ENCODE measurements around the gene NAPG.
"Not testable (repeated sequence)": the region's sequence is repeated elsewhere in the genome, so short reads cannot be mapped to it uniquely, and the experiment has no call there.

Gene NAPG

DNA sequence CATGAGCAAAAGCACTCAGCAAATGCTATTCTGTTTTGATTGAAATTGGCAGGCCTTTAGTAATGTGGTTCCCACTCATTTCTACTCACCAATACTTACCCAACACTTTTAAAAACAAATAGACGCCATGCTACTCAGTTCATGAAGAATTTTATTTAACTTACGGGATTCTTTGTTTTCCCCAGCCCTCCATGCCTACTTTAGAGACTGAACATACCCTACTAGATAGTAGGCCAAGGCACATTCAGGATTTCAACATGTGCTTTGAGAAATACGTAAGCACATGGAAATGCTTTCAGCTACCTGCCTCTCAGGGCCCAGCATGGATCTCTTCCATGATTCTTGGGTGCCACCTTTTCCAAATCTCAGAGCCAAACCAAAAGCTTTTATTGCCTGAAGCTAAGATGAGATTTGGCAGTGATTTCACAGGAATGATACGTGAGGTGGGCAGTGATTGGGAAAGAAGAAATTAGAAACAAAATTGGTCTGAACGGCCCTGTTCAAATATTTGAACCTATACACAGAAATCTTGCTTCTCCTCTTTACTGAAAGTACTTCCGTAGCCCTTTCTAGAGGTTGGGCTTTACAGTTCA, 31.4 kb downstream of the NAPG start:
- no peak for DNase-seq

DNA sequence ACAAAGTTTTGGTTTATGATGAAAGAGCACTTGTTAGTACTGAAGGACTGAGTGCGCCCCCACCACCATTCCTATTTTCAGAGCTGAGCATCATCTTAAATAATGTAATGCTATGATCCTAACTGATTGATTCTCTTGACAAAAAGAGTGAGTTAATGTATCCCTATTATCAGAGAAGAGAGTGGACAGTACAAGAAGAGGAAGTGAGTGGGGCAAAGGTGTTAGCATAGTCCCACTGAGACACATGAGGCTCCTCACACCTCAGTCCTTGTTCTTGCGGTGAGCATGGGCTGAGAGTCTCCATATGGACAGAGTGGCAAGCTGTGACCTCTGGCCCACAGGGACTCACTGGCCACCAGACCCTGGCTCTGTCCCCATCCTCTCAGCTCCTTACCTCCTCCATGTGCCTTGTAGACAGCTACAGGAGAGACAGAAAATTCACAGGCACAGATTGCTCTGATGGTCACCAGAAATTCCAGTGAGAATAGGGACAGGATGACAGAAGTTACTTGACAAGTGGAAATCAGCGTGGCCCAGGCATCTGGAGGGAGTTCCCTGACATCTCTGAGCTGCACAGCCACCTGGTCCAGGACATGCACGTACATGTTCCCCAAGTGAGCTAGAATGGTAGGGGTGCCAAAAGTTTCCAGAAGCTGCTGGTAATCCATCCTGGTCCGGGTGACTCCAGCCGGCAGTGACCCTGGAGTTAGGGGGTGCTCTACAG, 32.6 kb downstream of the NAPG start:
- DNase-seq: no peak

- no peak for DNase-seq
Measured at GRCh38 chr18:10558967-10559298, 33.1 kb downstream of the NAPG start.

GRCh38 chr18:10559553-10560451, 34.0 kb downstream of the NAPG start:
- peak; percentile 78 for DNase-seq

DNA sequence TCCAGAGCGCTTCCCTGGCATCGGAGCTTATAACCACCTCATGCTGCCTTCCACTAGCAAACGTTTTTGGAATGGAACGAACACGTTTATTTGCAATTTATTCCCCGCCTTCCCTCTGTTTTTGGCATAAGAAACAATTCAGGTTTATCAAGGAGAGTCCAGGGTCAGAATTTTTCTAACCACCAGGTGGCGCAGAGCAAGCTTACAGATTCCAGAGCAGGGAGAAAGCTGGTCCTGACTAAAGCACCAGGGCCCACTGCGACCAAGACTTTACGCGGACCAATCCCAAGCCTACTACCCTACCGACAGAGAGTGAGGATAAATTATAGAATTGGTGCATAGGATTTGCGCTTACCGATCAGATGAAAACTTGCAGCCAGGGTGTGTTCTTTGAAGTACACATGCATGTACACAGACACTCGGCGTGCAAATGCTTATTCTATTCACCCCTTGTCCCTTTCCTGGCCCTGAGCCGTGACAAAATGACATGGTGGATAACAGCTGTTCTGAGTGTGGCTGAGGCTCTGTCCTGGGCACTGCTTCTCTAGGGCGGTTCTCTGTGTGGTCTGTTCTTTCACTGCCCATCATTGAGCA, 34.7 kb downstream of the NAPG start:
- DNase-seq: peak; percentile 86

GRCh38 chr18:10562773-10563160, 36.9 kb downstream of the NAPG start:
- DNase-seq: no peak

DNA sequence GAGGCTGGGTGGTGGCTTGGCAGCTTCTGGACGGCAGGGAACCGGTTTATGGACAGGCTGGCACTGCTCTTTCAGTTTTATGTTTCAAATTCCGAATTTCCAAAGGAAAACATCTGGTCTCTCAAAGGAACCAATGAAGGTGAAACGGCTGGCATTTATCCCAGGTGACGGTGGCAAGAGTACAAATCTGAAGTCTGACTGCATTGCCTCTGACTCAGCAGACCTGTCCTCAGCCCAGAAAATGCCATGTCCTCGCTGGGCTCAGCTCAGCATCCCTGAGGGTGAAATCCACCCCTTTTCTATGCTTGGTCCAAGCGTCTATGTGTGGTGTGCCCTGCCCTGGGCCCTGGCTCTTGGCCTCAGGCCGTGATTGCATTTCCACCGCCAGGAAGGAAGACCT, 38.1 kb downstream of the NAPG start:
- no peak for DNase-seq

DNA sequence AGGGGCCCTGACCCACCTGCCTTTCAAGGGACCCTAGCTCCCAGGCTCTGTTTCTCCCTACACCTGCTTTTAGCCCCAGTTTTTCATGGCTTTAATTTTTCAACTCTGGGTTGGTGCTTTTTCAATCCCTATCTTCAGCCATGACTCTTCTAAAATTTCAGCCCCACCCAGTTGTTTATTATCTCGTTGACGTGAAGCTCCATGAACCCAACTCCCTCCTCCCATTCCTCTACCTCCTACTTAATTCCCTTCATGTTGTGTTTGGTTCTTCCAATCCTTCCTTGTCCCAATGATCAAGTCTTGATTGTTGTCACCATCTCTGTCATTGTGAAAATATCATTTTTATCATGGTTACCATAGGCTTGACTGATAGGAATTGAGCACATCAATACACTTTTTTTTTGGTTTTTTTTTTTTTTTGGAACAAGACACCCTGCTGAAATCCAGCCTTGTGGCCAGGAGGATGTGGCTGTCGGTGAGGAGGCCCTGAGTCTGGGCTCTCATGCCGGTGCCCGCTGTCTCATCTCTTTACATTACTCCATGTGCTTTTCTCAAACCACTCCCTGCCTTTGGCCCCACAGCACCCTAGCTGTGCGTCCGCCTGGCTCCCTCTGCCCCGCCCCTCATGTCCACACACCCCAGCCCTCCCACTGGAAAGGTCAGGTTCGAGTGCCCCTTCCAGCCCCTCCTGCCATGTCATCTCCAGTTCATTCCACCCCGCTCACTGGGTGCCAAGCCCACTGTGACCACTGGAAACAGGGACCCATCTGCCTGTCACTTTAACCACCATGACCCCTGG, 39.3 kb downstream of the NAPG start:
- DNase-seq: no peak

GRCh38 chr18:10565835-10566234, 40.0 kb downstream of the NAPG start:
- DNase-seq: no peak

GRCh38 chr18:10566390-10566789, 40.6 kb downstream of the NAPG start:
- DNase-seq: no peak

DNA sequence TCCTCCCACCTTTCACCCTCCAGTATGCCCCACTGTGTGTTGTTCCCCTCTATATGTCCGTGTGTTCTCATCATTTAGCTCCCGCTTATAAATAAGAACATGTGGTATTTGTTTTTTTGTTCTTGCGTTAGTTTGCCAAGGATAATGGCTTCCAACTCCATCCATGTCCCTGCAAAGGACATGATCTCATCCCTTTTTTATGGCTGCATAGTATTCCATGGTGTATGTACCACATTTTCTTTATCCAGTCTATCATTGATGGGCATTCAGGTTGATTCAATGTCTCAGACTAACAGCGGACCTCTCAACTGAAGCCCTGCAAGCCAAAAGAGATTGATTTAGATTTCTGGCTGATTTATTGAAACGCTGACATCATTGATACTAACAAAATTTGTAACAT, 44.1 kb downstream of the NAPG start:
- not testable (repeated sequence) for DNase-seq

DNA sequence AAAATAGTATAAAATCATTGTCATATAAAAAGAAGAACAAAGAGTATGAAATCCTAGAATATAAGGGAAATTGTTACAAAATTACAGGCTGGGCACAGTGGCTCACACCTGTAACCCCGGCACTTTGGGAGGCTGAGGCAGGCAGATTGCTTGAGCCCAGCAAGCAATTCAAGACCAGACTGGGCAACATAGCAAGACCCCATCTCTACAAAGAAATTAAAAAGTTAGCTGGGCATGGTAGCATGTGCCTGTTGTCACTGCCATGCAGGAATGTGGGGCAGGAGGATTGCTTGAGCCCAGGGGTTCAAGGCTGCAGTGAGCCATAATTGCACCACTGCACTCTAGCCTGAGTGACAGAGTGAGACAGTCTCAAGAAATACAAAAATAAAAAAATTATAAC, 44.8 kb downstream of the NAPG start:
- no peak for DNase-seq

DNA sequence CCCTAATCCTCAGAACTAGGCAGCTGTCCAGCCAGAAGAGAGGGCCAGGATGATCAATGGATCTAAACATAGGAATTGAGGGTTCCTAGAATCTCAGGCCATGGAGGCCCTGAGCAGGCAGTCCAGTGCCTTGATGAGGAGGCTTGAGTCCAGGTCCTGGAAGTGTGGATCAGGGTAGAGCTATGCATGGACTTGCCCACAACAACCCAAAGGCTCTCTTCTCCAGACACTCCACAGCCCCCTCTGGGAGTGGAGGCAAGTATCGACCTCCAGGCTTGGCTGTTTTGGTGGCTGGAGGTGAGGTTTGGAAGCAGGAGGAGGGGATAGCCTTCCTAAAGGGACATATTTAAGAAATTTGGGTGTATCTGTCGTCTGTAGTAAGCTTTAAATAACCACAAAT, 45.7 kb downstream of the NAPG start:
- DNase-seq: no peak

GRCh38 chr18:10573261-10573660, 47.4 kb downstream of the NAPG start:
- not testable (repeated sequence) for DNase-seq

- DNase-seq: not testable (repeated sequence)
Measured at GRCh38 chr18:10574412-10574811, 48.6 kb downstream of the NAPG start.

GRCh38 chr18:10577842-10578572, 52.2 kb downstream of the NAPG start:
- not testable (repeated sequence) for DNase-seq

- not testable (repeated sequence) for DNase-seq
Measured at GRCh38 chr18:10578573-10578899, 52.7 kb downstream of the NAPG start.

- DNase-seq: no peak
Measured at GRCh38 chr18:10579079-10579867, 53.4 kb downstream of the NAPG start.

DNA sequence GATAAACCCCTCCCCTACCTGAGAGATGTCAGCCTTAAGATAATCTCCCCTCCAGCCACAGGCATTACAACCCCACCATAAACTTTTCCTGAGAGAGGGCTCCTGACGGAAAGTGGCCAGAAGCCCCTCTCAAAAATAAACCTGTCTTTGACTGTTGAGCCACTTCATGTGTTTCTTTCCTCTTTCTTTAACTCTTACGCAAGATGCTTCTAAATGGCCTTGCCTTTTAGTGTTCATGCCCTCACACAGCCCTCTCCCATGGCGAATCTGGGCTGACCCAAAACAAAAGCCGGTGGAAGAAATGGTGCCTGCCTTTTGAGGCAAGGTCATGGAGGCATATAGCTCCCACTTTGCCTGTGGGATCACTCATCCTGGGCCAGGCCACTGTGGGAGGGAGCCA, 54.4 kb downstream of the NAPG start:
- DNase-seq: no peak

DNA sequence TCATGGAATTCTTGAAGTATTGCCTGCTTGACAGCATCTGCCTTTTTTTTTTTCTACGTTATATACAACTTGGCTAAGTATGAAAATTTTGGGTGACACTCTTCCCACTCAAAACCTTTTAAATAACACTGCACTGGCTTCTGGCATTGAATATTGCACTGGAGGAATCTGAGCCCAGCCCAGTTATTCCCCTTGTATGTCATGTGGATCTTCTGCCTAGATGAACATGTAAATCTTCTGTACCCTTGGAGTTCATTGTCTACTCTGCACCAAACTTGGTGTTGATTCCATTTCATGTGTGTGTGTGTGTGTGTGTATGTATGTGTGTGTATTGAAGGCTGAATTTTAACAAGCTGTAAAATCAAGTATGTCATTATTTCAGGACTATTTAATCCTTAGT, 59.4 kb downstream of the NAPG start:
- DNase-seq: no peak

GRCh38 chr18:10588975-10589374, 63.1 kb downstream of the NAPG start:
- no peak for DNase-seq

Data from NCI-H82 (cell line).